Measurements from ENCODE around the gene MARS1.
"Not testable (repeated sequence)": the region's sequence is repeated elsewhere in the genome, so short reads cannot be mapped to it uniquely, and the experiment has no call there.

The MARS1 gene

DNA sequence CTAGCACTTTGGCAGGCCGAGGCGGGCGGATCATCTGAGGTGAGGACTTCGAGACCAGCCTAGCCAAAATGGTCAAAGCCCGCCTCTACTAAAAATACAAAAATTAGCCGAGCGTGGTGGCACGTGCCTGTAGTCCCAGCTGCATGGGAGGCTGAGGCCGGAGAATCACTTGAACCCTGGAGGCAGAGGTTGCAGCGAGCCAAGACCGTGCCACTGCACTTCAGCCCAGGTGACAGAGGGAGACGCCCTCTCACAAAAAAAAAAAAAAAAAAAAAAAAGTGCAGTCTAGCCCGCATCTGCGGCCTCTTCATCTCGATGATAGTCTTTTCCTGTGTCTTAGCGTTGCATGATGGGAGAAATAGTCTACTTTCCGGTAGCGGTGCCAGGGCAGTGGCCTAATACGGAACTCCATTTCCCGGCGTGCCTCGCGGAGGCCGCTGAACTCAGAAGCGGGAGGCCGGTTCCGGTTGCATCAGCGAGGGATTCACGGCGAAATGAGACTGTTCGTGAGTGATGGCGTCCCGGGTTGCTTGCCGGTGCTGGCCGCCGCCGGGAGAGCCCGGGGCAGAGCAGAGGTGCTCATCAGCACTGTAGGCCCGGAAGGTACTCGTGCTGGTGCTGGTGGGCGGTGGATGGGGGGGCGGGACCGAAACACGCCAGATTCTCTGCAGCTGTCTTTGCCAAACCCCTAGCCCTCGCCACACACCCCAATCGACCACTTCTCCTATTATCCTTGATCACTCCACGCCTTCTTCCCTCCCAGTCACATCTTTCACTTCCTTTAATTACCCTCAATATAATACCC, at the start of gene MARS1:
Gene MARS1 (plus strand): TSS at position 472 of the 805 bp plus-strand sequence. CDS start 23 bp downstream, at position 495.
- in situ Hi-C loops (cut with MboI; ENCODE audit: low sequenced_read_pairs) = no loop called here

DNA sequence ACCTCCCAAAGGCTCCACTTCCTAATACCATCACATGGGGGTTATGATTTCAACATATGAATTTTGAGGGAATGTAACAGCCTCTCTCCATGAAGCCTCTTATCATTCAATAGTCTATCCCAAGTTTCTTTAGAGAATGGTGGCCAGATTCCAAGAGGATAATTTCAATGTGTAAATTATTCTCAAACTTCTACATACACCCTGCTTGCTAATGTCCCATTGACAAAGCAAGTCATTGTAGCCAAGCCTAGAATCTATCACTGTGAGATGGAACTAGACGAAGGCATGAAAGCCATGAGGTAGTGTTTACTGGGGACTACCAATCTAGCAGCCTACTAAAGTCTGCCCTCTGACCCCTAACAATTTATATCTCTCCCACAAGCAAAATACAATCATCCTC, 49.5 kb upstream of the MARS1 start:
- in situ Hi-C loops (cut with MboI; ENCODE audit: low sequenced_read_pairs) = no loop called here

DNA sequence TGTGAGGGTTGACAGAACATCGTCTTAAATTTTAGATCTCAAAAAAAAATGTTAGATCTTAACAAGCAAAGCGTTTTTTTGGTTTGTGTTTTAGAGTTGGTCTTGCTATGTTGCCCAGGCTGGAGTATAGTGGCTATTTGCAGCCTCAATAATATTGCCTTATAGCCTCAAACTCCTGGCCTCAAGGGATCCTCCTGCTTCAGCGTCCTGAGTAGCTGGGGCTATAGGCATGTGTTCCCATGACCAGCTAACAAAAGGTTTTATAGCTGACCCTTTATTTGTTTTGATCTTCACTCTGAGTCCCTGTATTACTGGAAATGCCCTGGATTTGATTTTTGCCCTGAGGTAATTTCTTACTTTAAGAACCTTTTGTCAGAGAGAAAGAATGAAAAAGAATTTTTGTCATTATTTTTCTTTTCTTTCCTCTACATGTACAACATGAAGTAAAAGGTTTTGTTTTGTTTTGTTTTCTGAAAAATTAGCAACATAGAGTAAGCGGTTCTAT, 48.1 kb upstream of the MARS1 start:
- in situ Hi-C loops (cut with MboI; ENCODE audit: low sequenced_read_pairs) = no loop called here

DNA sequence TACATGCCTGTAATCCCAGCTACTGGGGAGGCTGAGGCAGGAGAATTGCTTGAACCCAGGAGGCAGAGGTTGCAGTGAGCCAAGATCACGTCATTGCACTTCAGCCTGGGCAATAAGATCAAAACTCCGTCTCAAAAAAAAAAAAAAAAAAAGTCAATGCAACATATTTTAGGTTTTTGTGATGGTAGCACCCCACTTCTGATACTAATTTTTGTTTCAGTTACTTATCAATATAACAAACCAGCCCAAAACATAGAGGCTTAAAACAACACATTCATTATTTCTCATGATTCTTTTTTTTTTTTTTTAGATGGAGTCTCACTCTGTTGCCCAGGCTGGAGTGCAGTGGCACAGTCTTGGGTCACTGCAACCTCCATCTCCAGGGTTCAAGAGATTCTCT, 46.5 kb upstream of the MARS1 start:
- in situ Hi-C loops (cut with MboI; ENCODE audit: low sequenced_read_pairs) = not testable (repeated sequence)

DNA sequence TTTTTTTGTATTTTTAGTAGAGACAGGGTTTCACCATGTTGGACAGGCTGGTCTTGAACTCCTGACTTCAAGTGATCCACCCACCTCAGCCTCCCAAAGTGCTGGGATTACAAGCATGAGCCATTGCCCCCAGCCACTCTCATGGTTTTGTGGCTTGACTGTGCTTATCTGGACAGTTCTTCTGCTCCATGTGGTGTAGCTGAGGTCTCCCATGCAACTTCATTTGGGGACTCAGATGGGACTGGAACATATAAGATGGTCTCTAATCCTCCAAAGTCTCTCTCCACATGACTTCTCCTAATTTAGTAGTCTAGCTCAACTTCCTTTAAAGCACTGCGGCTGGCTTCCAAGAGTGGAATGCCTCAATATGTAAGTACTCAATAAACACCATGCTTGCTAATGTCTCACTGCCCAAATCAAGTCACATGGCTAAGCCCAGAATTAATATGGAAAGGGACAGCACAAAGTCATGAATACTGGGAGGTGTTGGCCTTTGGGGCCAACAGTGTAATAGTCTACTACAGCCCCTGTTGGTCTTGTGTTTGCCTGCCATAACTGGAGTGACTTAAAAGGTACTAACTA, 45.9 kb upstream of the MARS1 start:
- in situ Hi-C loops (cut with MboI; ENCODE audit: low sequenced_read_pairs) = no loop called here

DNA sequence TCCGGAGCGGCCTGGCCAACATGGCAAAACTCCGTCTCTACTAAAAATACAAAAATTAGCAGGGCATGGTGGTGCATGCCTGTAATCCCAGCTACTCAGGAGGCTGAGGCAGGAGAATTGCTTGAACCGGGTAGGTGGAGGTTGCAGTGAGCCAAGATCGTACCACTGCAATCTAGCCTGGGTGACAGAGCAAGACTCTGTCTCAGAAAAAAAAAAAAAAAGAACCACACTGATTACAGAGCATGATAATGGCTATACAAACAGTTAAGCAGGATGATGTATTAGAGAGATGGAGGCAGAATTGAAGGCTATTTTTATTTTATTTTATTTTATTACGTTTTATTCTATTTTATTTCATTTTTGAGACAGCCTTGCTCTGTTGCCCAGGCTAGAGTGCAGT, 43.5 kb upstream of the MARS1 start:
- in situ Hi-C loops (cut with MboI; ENCODE audit: low sequenced_read_pairs) = not testable (repeated sequence)

DNA sequence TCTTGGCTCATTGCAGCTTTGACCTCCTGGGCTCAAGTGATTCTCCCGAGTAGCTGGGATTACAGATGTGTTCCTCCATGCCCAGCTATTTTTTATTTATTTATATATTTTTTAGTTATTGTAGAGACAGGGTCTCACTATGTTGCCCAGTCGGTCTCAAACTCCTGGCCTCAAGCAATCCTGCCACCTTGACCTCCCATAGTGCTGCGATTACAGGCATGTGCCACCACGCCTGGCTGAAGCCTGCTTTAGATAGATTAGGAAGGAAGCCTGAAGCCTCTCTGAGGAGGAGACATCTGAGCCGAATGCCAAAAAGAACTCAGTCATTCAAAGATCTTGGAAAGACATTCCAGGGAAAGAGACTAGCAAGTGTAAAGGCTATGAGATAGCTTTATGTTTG, 43.1 kb upstream of the MARS1 start:
- in situ Hi-C loops (cut with MboI; ENCODE audit: low sequenced_read_pairs) = no loop called here

DNA sequence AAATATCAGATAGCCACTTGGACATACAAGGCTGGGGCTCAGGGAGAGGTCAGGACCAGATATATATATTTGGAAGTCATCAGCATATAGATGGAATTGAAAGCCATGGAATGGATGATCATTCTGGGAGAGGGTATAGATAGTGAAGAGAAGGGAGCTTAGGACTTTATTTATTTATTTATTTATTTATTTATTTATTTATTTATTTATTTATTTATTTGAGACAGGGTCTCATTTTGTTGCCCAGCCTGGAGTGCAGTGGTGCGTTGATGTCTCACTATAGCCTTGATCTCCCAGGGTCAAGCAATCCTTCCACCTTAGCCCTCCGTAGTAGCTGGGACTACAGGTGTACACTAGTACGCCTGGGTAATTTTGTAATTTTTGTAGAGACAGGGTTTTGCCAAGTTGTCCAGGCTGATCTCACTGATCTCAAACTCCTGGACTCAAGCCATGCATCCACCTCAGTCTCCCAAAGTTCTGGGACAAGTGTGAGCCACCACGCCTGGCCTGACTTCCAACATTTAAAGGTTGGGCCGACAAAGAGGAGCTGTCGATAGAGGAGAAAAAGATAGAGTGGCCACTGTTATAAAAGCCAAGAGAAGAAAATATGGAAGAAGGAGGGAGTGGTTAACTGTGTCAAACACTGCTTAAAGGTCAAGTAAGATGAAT, 41.4 kb upstream of the MARS1 start:
- in situ Hi-C loops (cut with MboI; ENCODE audit: low sequenced_read_pairs) = no loop called here

DNA sequence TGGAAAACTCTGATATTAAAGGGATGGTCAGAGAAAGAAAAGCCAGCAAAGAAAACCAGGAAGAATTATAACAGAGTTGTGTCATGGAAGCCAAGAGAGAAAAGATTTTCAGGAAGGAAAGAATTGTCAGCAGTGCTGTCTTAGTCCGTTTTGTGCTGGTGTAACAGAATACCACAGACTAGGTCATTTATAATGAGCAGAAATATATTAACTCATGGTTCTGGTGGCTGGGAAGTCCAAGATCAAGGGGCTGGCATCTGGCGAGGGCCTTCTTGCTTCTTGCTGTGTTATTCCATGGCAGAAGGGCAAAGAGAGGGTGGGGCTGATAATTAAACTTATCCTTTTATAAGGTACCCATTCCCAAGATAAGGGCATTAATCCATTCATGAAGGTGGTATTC, 39.2 kb upstream of the MARS1 start:
- in situ Hi-C loops (cut with MboI; ENCODE audit: low sequenced_read_pairs) = no loop called here

DNA sequence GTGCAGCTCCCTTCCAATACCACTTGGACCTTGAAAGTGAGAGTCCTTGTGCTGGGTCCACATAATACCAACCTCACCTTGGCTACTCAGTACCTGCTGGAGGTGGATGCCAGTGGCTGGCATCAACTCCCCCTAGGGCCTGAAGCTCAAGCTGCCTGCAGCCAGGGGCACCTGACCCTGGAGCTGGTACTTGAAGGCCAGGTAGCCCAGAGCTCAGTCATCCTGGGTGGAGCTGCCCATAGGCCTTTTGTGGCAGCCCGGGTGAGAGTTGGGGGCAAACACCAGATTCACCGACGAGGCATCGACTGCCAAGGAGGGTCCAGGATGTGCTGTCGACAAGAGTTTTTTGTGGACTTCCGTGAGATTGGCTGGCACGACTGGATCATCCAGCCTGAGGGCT, 38.5 kb upstream of the MARS1 start:
- in situ Hi-C loops (cut with MboI; ENCODE audit: low sequenced_read_pairs) = no loop called here

DNA sequence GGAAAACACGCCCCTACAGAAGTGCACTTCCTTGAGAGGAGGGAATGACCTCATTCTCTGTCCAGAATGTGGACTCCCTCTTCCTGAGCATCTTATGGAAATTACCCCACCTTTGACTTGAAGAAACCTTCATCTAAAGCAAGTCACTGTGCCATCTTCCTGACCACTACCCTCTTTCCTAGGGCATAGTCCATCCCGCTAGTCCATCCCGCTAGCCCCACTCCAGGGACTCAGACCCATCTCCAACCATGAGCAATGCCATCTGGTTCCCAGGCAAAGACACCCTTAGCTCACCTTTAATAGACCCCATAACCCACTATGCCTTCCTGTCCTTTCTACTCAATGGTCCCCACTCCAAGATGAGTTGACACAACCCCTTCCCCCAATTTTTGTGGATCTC, 37.8 kb upstream of the MARS1 start:
- in situ Hi-C loops (cut with MboI; ENCODE audit: low sequenced_read_pairs) = no loop called here

DNA sequence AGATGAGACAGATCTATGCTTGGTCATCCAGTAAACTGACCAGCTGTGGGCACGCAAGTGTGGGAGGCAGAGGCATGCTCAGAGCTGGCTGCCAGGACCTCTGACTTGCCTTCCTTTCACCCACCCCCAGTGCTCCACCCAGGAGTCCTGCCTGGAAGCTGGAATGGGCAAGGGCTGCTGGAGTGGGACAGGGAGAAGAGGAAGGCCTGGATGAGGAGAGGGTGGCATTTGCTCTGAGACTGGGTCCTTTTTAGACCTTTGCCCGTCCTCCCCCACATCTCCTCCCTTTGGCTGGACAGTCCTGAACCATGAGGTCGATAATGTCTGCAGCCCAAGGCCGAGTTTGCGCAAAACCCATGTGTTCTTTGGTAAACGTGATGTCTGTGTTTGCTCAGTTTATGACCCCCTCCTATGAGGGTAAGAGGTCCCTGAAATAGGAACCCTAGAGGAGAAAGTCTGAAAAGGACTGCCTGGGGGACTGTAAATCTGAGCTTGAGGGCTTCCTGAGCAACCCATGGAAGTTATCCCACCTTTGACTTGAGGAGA, 36.6 kb upstream of the MARS1 start:
- in situ Hi-C loops (cut with MboI; ENCODE audit: low sequenced_read_pairs) = no loop called here

DNA sequence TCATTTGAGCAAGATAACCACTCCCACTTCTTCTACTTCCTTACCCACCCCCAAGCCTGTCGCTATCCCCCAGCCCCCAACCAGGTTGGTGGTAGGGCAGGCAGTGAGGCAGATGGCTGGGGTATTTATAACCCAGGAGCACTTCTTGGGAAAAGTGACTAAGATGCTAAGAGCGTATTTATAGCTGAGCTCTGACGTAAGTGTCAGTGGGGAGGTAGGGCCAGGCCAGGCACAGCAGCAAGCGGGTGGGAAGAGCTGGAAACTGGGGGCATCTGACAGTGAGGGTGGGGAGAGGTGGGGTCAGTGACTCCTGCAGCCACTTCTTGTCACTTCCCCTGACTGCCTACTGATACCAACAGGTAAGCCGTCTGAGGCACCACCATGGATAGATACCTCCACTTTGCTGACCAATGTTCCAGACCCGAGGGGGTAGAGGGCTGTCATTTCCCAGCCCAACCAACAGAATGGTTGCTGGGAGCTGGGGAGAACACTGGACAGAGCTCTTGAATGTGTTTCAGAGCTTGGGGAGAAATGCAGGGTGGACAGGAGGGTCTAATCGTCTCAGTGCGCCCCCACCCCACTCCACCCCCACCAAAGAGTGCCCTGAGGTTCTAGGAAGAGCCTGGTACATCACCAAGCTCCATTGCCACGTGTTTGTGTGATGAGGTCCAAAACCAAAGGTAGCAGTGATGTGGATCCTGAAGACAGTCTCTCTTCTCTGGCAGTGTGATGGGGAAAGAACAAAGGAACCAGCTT, 35.5 kb upstream of the MARS1 start:
- in situ Hi-C loops (cut with MboI; ENCODE audit: low sequenced_read_pairs) = no loop called here

DNA sequence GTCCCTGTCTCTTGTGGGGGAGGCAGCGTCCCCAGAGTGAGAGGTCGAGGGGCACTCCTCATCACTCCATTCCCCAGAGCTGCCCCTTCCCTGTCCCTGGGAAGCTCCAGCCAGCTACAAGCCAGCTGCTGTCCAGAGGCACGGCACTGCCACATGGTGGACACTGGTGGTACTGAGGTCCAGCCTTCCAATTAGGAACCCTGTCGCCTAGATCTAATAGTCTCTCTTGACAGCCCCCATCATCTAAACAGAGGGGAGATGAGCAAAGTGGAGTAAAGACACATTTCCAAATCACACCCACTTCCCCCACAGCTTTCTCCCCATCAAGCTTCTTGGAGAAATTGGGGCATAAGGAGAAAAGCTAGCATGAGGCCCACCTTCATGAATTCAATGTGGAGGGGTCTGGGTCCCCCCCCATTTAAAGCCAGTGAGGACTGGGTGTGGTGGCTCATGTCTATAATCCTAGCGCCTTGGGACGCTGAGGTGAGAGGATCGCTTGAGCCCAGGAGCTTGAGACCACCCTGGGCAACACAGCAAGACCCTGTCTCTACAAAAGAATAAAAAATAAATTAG, 34.8 kb upstream of the MARS1 start:
- in situ Hi-C loops (cut with MboI; ENCODE audit: low sequenced_read_pairs) = no loop called here

DNA sequence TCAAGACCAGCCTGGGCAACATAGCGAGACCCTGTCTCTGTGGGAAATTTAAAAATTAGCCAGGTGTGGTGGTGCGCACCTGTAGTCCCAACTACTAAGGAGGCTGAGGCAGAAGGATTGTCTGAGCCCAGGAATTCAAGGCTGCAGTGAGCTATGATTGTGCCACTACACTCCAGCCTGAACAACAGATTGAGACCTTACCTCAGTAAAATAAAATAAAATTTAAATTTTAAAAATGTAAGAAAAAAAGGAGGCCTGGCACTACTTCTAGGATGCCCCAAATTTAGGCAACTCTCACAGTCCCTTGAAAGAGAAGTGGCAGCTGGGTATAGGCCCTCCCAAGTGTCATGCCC, 33.7 kb upstream of the MARS1 start:
- in situ Hi-C loops (cut with MboI; ENCODE audit: low sequenced_read_pairs) = no loop called here

DNA sequence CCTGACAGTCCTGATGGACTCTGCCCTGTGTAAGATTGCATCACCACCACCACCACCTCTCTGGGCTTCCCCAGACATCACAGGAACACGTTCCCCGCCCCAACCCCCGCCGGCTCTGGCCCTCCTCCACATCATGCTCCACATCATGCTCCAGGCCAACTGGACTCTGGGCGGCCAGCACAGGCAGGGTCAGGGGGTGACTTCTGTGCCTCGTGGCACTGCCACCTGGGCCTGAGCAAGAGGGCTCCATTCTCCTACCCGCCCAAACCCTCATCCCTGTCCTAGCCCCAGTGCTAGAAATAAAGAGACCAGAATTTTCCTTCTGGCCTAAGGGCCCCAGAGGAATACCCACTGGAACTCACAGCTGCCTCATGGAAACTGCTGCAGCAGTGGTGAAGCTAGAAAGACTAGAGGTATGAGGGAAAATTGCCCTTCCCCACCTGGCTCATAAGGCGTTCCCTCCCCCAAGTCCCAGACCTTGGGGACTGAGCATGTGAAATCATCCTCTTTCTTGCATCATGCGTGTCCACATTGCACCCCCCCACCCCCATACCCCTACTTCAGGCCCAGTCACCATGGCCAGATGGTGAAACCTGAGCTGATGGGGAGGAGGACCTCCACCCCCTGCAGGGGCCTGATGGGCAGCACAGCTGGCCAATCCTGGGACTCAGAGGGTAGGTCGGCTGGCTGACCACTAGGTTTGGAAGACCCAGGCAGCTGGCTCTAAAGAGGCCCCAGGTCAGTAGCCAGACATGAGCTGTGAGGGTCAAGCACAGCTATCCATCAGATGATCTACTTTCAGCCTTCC, 33.1 kb upstream of the MARS1 start, which contains the start of gene INHBE:
Gene INHBE (plus strand): TSS at position 742 of the 808 bp plus-strand sequence. CDS start 230 bp downstream, outside the sequence.
- in situ Hi-C loops (cut with MboI; ENCODE audit: low sequenced_read_pairs) = no loop called here

DNA sequence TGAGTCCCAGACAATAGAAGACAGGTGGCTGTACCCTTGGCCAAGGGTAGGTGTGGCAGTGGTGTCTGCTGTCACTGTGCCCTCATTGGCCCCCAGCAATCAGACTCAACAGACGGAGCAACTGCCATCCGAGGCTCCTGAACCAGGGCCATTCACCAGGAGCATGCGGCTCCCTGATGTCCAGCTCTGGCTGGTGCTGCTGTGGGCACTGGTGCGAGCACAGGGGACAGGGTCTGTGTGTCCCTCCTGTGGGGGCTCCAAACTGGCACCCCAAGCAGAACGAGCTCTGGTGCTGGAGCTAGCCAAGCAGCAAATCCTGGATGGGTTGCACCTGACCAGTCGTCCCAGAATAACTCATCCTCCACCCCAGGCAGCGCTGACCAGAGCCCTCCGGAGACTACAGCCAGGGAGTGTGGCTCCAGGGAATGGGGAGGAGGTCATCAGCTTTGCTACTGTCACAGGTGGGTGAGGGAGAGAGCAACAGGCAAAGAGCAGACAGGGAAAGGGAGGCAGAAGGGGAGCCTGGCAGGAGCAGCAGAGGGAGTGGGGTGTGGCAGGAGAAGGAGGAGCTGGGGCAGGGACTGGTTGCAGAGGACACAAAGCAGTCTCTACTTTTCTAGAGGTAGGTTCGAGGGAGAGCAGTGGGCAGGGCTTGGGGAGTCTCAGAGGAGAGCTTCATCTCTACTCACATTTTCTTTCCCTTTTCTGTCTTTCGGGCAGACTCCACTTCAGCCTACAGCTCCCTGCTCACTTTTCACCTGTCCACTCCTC, 32.3 kb upstream of the MARS1 start:
- in situ Hi-C loops (cut with MboI; ENCODE audit: low sequenced_read_pairs) = no loop called here

DNA sequence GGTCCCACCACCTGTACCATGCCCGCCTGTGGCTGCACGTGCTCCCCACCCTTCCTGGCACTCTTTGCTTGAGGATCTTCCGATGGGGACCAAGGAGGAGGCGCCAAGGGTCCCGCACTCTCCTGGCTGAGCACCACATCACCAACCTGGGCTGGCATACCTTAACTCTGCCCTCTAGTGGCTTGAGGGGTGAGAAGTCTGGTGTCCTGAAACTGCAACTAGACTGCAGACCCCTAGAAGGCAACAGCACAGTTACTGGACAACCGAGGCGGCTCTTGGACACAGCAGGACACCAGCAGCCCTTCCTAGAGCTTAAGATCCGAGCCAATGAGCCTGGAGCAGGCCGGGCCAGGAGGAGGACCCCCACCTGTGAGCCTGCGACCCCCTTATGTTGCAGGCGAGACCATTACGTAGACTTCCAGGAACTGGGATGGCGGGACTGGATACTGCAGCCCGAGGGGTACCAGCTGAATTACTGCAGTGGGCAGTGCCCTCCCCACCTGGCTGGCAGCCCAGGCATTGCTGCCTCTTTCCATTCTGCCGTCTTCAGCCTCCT, 31.6 kb upstream of the MARS1 start:
- in situ Hi-C loops (cut with MboI; ENCODE audit: low sequenced_read_pairs) = no loop called here

All from hTERT RPE-1 (cell line).